Stimulated activated memory B cell treated with anti-CD40 and anti-IgM and Interleukin-4, amounts not matched to agents 10 μg/mL and 1 μg/mL and 100 μg/mL, for 72 hours (primary cell): Measurements from ENCODE around the gene CD2.

Experiments
- ATAC-seq: fragments of 150-1000 bp; cut with Tn5 transposase; 2 replicates; pipeline ENCODE4 v1.10.0; 2021
- H3K27ac Mint-ChIP-seq: one replicate; pipeline ENCODE4 v1.8.0; 2022; ENCODE audit warnings: mild to moderate bottlenecking, mixed read lengths
- H3K27me3 Mint-ChIP-seq: one replicate; pipeline ENCODE4 v1.8.0; 2022; ENCODE audit warnings: mixed read lengths
- H3K36me3 Mint-ChIP-seq: one replicate; pipeline ENCODE4 v1.8.0; 2022; ENCODE audit warnings: mixed read lengths
- H3K4me1 Mint-ChIP-seq: one replicate; pipeline ENCODE4 v1.8.0; 2022; ENCODE audit warnings: mixed read lengths
- H3K4me3 Mint-ChIP-seq: one replicate; pipeline ENCODE4 v1.8.0; 2022; ENCODE audit warnings: mild to moderate bottlenecking, moderate library complexity, mixed read lengths
- H3K9me3 Mint-ChIP-seq: one replicate; pipeline ENCODE4 v1.8.0; 2022; ENCODE audit warnings: mixed read lengths

The CD2 gene

DNA sequence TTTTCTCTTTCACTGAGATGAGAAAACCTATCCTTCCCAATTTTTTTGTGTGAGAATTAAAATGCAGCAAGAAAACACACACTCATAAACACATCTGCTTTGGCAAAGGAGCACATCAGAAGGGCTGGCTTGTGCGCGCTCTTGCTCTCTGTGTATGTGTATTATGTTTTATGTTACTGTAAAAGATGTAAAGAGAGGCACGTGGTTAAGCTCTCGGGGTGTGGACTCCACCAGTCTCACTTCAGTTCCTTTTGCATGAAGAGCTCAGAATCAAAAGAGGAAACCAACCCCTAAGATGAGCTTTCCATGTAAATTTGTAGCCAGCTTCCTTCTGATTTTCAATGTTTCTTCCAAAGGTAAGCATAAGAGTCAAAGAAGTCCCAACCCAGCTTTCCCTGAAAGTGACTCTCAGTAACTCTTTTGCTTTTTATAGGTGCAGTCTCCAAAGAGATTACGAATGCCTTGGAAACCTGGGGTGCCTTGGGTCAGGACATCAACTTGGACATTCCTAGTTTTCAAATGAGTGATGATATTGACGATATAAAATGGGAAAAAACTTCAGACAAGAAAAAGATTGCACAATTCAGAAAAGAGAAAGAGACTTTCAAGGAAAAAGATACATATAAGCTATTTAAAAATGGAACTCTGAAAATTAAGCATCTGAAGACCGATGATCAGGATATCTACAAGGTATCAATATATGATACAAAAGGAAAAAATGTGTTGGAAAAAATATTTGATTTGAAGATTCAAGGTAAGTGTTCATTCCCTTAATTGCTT, at the start of gene CD2:
TSS of gene CD2 (plus strand) at position 233 of the 780 bp plus-strand sequence. CDS start at position 296, 63 bp downstream.
- no peak within 1 kb of the TSS for H3K27ac Mint-ChIP-seq
- ATAC-seq: no peak
- H3K9me3 Mint-ChIP-seq: no peaks in the 10 kb centered on the region
- peaks cover 6% of the 10 kb centered on the region for H3K4me1 Mint-ChIP-seq
- no peak within 1 kb of the TSS for H3K4me3 Mint-ChIP-seq
- H3K27me3 Mint-ChIP-seq: peaks cover 24% of the 10 kb centered on the region
- H3K36me3 Mint-ChIP-seq: no peaks in the 10 kb centered on the region

GRCh38 chr1:116706123-116706522, 48.1 kb upstream of the CD2 start:
- Mint-ChIP-seq H3K9me3 (no peaks in the 10 kb centered on the region), H3K4me1 (no peaks in the 10 kb centered on the region), H3K36me3 (no peaks in the 10 kb centered on the region), H3K27ac (no peak overlapping the region), H3K4me3 (no peak overlapping the region), H3K27me3 (peaks cover 33% of the 10 kb centered on the region)
- ATAC-seq: no peak

GRCh38 chr1:116706841-116707240, 47.4 kb upstream of the CD2 start:
- Mint-ChIP-seq H3K27ac (no peak overlapping the region), H3K4me1 (no peaks in the 10 kb centered on the region), H3K27me3 (peaks cover 33% of the 10 kb centered on the region), H3K9me3 (no peaks in the 10 kb centered on the region), H3K36me3 (no peaks in the 10 kb centered on the region), H3K4me3 (no peak overlapping the region)
- no peak for ATAC-seq

- no peak for ATAC-seq
- Mint-ChIP-seq H3K36me3 (no peaks in the 10 kb centered on the region), H3K4me1 (peaks cover 5% of the 10 kb centered on the region), H3K27me3 (peaks cover 33% of the 10 kb centered on the region), H3K9me3 (no peaks in the 10 kb centered on the region), H3K27ac (no peak overlapping the region), H3K4me3 (no peak overlapping the region)
These were observed 45.9 kb upstream of the CD2 start for GRCh38 chr1:116708255-116708900.

DNA sequence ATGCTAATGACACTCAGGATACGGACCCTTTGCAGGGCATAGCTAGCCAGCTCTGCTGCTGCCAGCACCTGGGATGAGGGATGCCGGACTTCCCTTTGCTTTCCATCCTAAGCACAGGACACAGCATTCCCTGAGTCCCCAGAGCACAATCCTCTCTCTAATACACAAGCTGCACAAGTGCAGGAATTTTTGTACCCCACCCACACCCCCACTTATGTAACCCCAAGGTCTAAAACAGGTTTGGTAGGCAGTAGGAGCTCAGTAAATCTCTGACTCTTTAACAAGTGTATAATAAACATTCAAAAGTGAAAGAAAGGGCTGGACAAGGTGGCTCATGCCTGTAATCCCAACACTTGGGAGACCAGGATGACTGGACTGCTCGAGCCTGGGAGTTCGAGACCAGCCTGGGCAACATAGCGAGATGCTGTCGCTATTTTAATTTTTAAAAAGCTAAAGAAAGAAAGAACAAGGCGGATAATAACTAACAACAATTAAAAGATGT, 44.5 kb upstream of the CD2 start:
- peaks cover 33% of the 10 kb centered on the region for H3K27me3 Mint-ChIP-seq
- ATAC-seq: no peak
- H3K4me1 Mint-ChIP-seq: peaks cover 5% of the 10 kb centered on the region
- H3K9me3 Mint-ChIP-seq: no peaks in the 10 kb centered on the region
- no peak overlapping the region for H3K27ac Mint-ChIP-seq
- H3K36me3 Mint-ChIP-seq: no peaks in the 10 kb centered on the region
- H3K4me3 Mint-ChIP-seq: no peak overlapping the region

DNA sequence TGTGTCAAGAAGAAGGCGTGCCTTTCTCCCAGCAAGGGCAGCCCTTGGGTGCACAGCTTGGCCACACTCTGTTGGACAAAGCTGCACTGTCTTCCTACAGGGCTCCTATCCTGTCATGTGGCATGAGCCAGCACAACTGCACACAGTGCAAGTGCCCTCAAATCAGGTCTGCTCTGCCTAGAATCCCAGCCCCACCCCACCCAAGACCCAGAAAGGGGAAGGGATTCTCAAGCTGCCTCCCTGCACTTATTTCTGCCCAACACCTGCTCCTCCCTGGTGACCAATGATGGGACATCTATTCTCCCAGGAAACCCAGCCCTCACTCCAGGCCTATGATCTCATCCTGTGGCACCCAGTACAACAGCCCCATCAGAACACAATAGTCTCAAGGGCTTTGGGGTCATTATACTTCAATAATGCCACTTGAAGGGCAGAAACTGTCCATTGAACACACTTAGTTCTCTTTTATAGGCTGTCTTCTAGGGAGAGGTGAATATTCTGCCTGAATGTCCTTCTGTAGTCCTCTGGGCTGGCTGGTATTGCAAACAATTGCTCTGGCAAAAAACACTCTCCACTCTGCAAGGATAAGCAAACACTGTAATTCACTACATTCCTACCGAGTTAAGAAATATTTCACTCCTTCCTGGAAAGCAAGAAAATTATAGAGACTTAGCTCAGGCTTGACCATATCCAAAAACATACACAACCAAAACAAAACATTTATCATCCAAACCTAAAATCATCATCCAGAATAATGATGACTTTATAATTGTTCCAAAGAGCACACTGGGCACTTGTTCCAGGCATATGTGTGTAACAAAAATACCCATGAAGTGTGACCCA, 43.6 kb upstream of the CD2 start:
- no peaks in the 10 kb centered on the region for H3K9me3 Mint-ChIP-seq
- no peak overlapping the region for H3K4me3 Mint-ChIP-seq
- H3K27me3 Mint-ChIP-seq: peaks cover 33% of the 10 kb centered on the region
- peaks cover 5% of the 10 kb centered on the region for H3K4me1 Mint-ChIP-seq
- H3K27ac Mint-ChIP-seq: no peak overlapping the region
- H3K36me3 Mint-ChIP-seq: no peaks in the 10 kb centered on the region
- no peak for ATAC-seq

- Mint-ChIP-seq H3K9me3 (no peaks in the 10 kb centered on the region), H3K27ac (no peak overlapping the region), H3K27me3 (peaks cover 33% of the 10 kb centered on the region)
These were observed 42.9 kb upstream of the CD2 start for GRCh38 chr1:116711263-116711840.

DNA sequence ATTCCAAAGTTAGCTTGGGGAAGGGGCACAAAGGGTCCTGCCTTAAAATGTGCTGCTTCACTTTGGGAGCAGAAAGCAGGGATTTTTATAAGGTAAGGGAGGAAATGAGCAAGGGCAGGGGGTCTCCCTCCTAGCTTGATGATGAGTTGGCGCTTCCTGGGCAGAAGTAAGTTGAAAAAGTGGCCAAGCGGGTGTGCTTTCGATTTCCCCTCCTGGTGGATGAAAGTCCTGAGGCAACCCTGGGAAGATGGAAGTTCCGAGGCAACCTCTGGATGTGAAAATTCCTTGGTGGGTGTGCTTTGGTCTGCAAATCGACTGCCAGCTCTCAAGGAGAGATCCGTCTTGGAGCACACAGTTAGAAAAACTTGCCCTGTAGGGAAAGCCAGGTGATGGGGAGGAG, 41.7 kb upstream of the CD2 start:
- Mint-ChIP-seq H3K27me3 (peaks cover 29% of the 10 kb centered on the region), H3K36me3 (no peaks in the 10 kb centered on the region), H3K9me3 (no peaks in the 10 kb centered on the region), H3K4me3 (no peak overlapping the region), H3K27ac (no peak overlapping the region), H3K4me1 (peaks cover 5% of the 10 kb centered on the region)
- ATAC-seq: no peak

More at GRCh38 chr1:116711263-116711840, 42.9 kb upstream of the CD2 start:
- no peaks in the 10 kb centered on the region for H3K36me3 Mint-ChIP-seq
- H3K4me1 Mint-ChIP-seq: peaks cover 5% of the 10 kb centered on the region
- peak; percentile 51 for ATAC-seq
- no peak overlapping the region for H3K4me3 Mint-ChIP-seq

DNA sequence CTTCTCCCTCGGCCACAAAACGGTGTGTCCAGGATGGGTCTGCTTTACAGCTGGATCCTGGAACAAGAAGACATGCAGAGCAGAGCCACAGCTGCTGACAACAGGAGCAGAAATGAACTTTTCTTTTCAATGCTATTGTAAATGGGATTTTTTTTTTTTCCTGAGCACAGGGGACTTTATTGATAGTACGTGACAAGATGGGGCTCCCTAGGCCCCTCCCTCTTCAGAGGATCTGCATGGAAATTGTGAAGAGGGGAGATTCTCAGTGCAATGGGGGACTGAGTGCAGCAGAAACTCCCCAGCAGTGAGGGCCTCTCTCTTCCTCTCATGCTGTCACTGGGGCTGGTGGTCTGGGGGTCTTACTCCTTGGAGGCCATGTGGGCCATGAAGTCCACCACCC, 40.8 kb upstream of the CD2 start:
- Mint-ChIP-seq H3K9me3 (no peaks in the 10 kb centered on the region), H3K4me1 (peaks cover 5% of the 10 kb centered on the region), H3K27me3 (peaks cover 19% of the 10 kb centered on the region), H3K4me3 (no peak overlapping the region), H3K36me3 (no peaks in the 10 kb centered on the region), H3K27ac (no peak overlapping the region)
- no peak for ATAC-seq

DNA sequence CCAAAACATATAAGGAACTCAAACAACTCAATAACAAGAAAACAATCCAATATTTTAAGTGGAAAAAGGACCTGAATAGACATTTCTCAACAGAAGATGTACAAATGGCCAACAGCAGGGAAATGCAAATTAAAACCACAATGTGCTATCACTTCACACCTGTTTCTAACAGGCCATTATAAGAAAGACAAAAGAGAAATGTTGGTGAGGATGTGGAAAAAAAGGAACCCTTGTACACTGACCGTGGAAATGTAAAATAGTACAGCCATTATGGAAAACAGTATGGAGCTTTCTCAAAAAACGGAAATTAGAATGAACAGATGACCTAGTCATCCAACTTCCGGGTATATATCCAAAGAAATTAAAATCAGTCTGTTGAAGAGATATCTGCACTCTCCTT, 37.8 kb upstream of the CD2 start:
- Mint-ChIP-seq H3K9me3 (no peaks in the 10 kb centered on the region), H3K27me3 (no peaks in the 10 kb centered on the region), H3K4me3 (no peak overlapping the region), H3K4me1 (peaks cover 5% of the 10 kb centered on the region), H3K36me3 (no peaks in the 10 kb centered on the region), H3K27ac (no peak overlapping the region)
- ATAC-seq: no peak

DNA sequence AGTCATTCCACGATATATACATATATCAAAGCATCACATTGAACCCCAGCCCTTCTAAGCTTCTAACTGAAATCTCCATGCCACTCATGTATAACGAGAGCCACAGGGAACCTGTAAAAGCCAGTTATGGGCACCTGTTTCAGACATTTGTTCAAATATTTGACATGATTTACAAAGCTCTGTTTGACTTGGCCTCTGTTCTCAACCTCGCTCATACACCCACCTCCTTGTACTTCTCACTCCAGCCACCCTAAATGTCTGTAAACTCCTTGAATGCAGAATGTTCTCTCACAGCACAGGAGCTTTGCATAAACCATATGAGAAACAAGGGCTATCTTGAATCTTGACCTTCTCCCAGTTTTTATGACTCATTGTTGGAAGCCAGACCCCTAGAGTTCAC, 36.9 kb upstream of the CD2 start:
- Mint-ChIP-seq H3K27me3 (no peaks in the 10 kb centered on the region), H3K36me3 (no peaks in the 10 kb centered on the region), H3K27ac (no peak overlapping the region), H3K4me3 (no peak overlapping the region), H3K4me1 (peaks cover 5% of the 10 kb centered on the region), H3K9me3 (no peaks in the 10 kb centered on the region)
- no peak for ATAC-seq

- no peak for ATAC-seq
- no peak overlapping the region for H3K27ac Mint-ChIP-seq
- H3K4me3 Mint-ChIP-seq: no peak overlapping the region
- no peaks in the 10 kb centered on the region for H3K27me3 Mint-ChIP-seq
- H3K36me3 Mint-ChIP-seq: no peaks in the 10 kb centered on the region
- no peaks in the 10 kb centered on the region for H3K9me3 Mint-ChIP-seq
- H3K4me1 Mint-ChIP-seq: no peaks in the 10 kb centered on the region
These were observed 33.7 kb upstream of the CD2 start for GRCh38 chr1:116720364-116721038.

DNA sequence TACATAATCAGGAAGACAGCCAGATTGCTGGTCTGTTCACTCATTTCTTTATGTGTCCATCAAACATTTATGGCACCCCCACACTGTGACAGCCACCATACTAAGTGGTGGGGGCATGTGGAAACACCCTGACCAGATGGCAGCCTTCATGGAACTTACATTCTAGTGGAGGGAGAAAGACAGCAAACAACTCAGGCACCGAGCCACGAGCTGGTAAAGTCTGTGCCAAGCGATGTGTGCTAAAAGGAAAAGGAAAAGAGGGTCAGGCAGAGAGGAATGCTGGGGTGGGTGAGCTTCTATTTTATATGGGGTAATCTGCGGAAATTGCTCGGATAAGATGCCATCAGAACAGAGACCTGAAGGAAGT, 33.2 kb upstream of the CD2 start:
- Mint-ChIP-seq H3K4me3 (no peak overlapping the region), H3K27ac (no peak overlapping the region), H3K36me3 (no peaks in the 10 kb centered on the region), H3K4me1 (peaks cover 1% of the 10 kb centered on the region), H3K27me3 (no peaks in the 10 kb centered on the region), H3K9me3 (no peaks in the 10 kb centered on the region)
- no peak for ATAC-seq

GRCh38 chr1:116721451-116722007, 32.7 kb upstream of the CD2 start:
- no peak for ATAC-seq
- Mint-ChIP-seq H3K4me1 (peaks cover 6% of the 10 kb centered on the region), H3K36me3 (no peaks in the 10 kb centered on the region), H3K27ac (no peak overlapping the region), H3K27me3 (no peaks in the 10 kb centered on the region), H3K4me3 (no peak overlapping the region), H3K9me3 (no peaks in the 10 kb centered on the region)
